Transverse colon (tissue), 4 donors: ENCODE data around the gene NME8.

Experiments
- EP300 ChIP-seq: sonication (generic); formaldehyde crosslinking; IDR thresholded peaks from one replicate; pipeline ENCODE4 v1.6.1; 2017; ENCODE audit warnings: antibody characterized with exemption, low read depth
- POLR2A ChIP-seq: fragments of 450-650 bp; IDR thresholded peaks from one replicate; pipeline ENCODE4 v1.6.1; 2016; ENCODE audit warnings: antibody characterized with exemption, mild to moderate bottlenecking, moderate library complexity
- POLR2AphosphoS5 ChIP-seq, 3 donors: sonication (generic); formaldehyde crosslinking; IDR thresholded peaks; one replicate each; pipeline ENCODE4 v1.6.1; 2016; ENCODE audit warnings: antibody characterized with exemption in 3 of 3
- TF ChIP-seq, protein P1 (sequence below), 5 experiments: fragments of 200-600 bp in 3 of 5; fragments of 450-650 bp in 2 of 5; sonication (generic) in 3 of 5; IDR thresholded peaks; 1 replicate in 2 of 5; 2 replicates in 3 of 5; pipeline ENCODE4 v1.5.1; 2016 to 2017; ENCODE audit warnings: antibody characterized with exemption in 5 of 5, inconsistent platforms in 3 of 5, mild to moderate bottlenecking in 2 of 5, moderate library complexity in 1 of 5

DNA sequence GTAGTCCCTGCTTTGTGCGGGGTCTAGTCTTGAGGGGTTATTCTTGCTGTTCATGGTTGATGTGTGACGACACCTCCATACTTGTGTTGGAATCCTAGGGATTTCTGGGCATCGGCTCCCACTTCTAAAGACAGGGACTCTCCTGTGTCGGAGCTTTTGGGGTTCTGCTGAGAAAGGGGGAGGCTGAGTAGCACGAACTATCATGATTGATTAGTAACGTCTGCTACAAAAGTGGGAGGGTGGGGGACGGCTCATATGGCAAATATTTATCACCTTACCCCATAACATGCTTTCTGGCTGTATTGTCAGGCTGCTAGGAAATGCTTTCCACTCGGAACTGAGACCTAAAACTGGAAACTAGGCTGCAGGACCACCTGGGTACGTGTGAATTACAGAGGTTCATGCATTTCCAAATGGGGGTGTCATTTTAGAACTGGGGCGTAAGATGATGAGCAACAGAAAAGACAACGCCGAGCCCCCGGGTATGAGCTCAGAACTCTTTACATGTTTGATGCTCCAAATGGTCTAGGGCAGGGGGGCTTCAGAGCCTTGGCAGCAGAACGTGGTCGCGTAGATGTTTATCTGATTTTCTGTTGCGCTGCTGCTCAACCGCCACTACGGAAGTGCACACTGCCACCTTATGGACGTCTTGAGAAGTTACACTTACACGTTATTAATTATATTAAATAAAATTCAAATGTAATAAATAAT is 15.1 kb upstream of the NME8 start:
- TF ChIP-seq, protein P1, sequence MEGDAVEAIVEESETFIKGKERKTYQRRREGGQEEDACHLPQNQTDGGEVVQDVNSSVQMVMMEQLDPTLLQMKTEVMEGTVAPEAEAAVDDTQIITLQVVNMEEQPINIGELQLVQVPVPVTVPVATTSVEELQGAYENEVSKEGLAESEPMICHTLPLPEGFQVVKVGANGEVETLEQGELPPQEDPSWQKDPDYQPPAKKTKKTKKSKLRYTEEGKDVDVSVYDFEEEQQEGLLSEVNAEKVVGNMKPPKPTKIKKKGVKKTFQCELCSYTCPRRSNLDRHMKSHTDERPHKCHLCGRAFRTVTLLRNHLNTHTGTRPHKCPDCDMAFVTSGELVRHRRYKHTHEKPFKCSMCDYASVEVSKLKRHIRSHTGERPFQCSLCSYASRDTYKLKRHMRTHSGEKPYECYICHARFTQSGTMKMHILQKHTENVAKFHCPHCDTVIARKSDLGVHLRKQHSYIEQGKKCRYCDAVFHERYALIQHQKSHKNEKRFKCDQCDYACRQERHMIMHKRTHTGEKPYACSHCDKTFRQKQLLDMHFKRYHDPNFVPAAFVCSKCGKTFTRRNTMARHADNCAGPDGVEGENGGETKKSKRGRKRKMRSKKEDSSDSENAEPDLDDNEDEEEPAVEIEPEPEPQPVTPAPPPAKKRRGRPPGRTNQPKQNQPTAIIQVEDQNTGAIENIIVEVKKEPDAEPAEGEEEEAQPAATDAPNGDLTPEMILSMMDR (IDR thresholded peaks at IDR 0.05): peak; percentile 53 to 77 (median 63)
- TF ChIP-seq POLR2AphosphoS5 (IDR thresholded peaks at IDR 0.05): no peak
- no peak for TF ChIP-seq EP300
- no peak for TF ChIP-seq POLR2A
